Measurements from ENCODE around the gene FZR1.

FZR1 gene

GRCh38 chr19:3505598-3506383 is at the start of gene FZR1:
Gene FZR1 (plus strand): TSS chr19:3506311. CDS start chr19:3522990, 16,679 bp downstream.
- peak; percentile 97 for DNase-seq

- no peak for DNase-seq
Observed at GRCh38 chr19:3456925-3457527, 49.1 kb upstream of the FZR1 start.

- peak; percentile 54 for DNase-seq
Observed at GRCh38 chr19:3457528-3458228, 48.4 kb upstream of the FZR1 start.

- DNase-seq, result no peak
Observed at GRCh38 chr19:3458229-3459088, 47.7 kb upstream of the FZR1 start.

- peak; percentile 70 for DNase-seq
Observed at GRCh38 chr19:3459089-3459881, 46.8 kb upstream of the FZR1 start.

GRCh38 chr19:3459965-3460582 is 46.0 kb upstream of the FZR1 start:
- no peak for DNase-seq

- DNase-seq, result peak; percentile 57
Observed at GRCh38 chr19:3462991-3463713, 43.0 kb upstream of the FZR1 start.

- DNase-seq, result peak; percentile 42
Observed at GRCh38 chr19:3463714-3464586, 42.2 kb upstream of the FZR1 start.

GRCh38 chr19:3464587-3465235 is 41.4 kb upstream of the FZR1 start:
- no peak for DNase-seq

GRCh38 chr19:3465552-3465951 is 40.6 kb upstream of the FZR1 start:
- no peak for DNase-seq

- DNase-seq, result no peak
Observed at GRCh38 chr19:3466635-3467034, 39.5 kb upstream of the FZR1 start.

- DNase-seq, result no peak
Observed at GRCh38 chr19:3467437-3468198, 38.5 kb upstream of the FZR1 start.

- no peak for DNase-seq
Observed at GRCh38 chr19:3468211-3468610, 37.9 kb upstream of the FZR1 start.

- no peak for DNase-seq
Observed at GRCh38 chr19:3469638-3470499, 36.2 kb upstream of the FZR1 start.

GRCh38 chr19:3470500-3471128 is 35.5 kb upstream of the FZR1 start:
- DNase-seq, result no peak

- peak; percentile 50 for DNase-seq
Observed at GRCh38 chr19:3471954-3472655, 34.0 kb upstream of the FZR1 start.
